Head of caudate nucleus (tissue), 42 donors: ENCODE measurements around the gene LRP1B.

ENCODE experiments used
- DNase-seq, 42 donors: peaks; one replicate each; pipeline versions ENCODE4 v3.0.0 to v3.0.0-alpha.2; 2020 to 2021; ENCODE audit warnings: mixed read lengths in 7 of 42
- intact Hi-C: fragments of 100-400 bp; cut with DNase I; formaldehyde crosslinking; loops from one replicate; pipeline ENCODE4 v1.15.0; 2022

LRP1B gene

GRCh38 chr2:141515931-141516330 is 614.9 kb downstream of the LRP1B start:
- intact Hi-C loops: no loop called here
- DNase-seq: no peak

- no peak for DNase-seq
- intact Hi-C loops: no loop called here
These were observed 617.0 kb downstream of the LRP1B start for GRCh38 chr2:141513853-141514252.

- intact Hi-C loops: no loop called here
- peak in 37 of 42 donors; percentile 8 to 73 (median 46) for DNase-seq
These were observed 621.8 kb downstream of the LRP1B start for GRCh38 chr2:141508806-141509595.

- intact Hi-C loops: no loop called here
- DNase-seq: no peak
These were observed 622.6 kb downstream of the LRP1B start for GRCh38 chr2:141508086-141508752.

- intact Hi-C loops: no loop called here
- no peak for DNase-seq
These were observed 624.7 kb downstream of the LRP1B start for GRCh38 chr2:141506135-141506534.

GRCh38 chr2:141501752-141502151 is 629.1 kb downstream of the LRP1B start:
- DNase-seq: no peak
- intact Hi-C loops: no loop called here

- intact Hi-C loops: no loop called here
- DNase-seq: no peak
These were observed 631.7 kb downstream of the LRP1B start for GRCh38 chr2:141499123-141499522.

- DNase-seq: no peak
- intact Hi-C loops: no loop called here
These were observed 632.3 kb downstream of the LRP1B start for GRCh38 chr2:141498561-141498960.

- intact Hi-C loops: no loop called here
- no peak for DNase-seq
These were observed 633.5 kb downstream of the LRP1B start for GRCh38 chr2:141497272-141497671.

GRCh38 chr2:141496810-141497209 is 634.0 kb downstream of the LRP1B start:
- no peak for DNase-seq
- intact Hi-C loops: no loop called here

GRCh38 chr2:141493936-141494335 is 636.9 kb downstream of the LRP1B start:
- DNase-seq: no peak
- intact Hi-C loops: no loop called here

- DNase-seq: no peak
- intact Hi-C loops: no loop called here
These were observed 638.0 kb downstream of the LRP1B start for GRCh38 chr2:141492816-141493215.

- intact Hi-C loops: no loop called here
- DNase-seq: no peak
These were observed 639.9 kb downstream of the LRP1B start for GRCh38 chr2:141490886-141491285.

- intact Hi-C loops: no loop called here
These were observed 648.1 kb downstream of the LRP1B start for GRCh38 chr2:141482697-141483096.

GRCh38 chr2:141475801-141476200 is 655.0 kb downstream of the LRP1B start:
- DNase-seq: no peak
- intact Hi-C loops: no loop called here

More at GRCh38 chr2:141482697-141483096, 648.1 kb downstream of the LRP1B start:
- no peak for DNase-seq

- intact Hi-C loops: no loop called here
- DNase-seq: no peak
These were observed 662.1 kb downstream of the LRP1B start for GRCh38 chr2:141468761-141469160.

- intact Hi-C loops: no loop called here
- DNase-seq: no peak
These were observed 663.5 kb downstream of the LRP1B start for GRCh38 chr2:141467331-141467730.

- no peak for DNase-seq
- intact Hi-C loops: no loop called here
These were observed 665.8 kb downstream of the LRP1B start for GRCh38 chr2:141464995-141465394.

GRCh38 chr2:141458351-141458750 is 672.5 kb downstream of the LRP1B start:
- no peak for DNase-seq

GRCh38 chr2:141455877-141456276 is 674.9 kb downstream of the LRP1B start:
- intact Hi-C loops: no loop called here

More at GRCh38 chr2:141458351-141458750, 672.5 kb downstream of the LRP1B start:
- intact Hi-C loops: no loop called here

More at GRCh38 chr2:141455877-141456276, 674.9 kb downstream of the LRP1B start:
- DNase-seq: no peak
